GM20000 (cell line): ENCODE results near the gene CD276.

ENCODE experiments used
- DNase-seq: peaks from one replicate; pipeline ENCODE4 v3.0.0; 2012; ENCODE audit warnings: low spot score
- TF ChIP-seq, protein P1 (sequence below): IDR thresholded peaks from 2 replicates; pipeline ENCODE4 v1.5.1; 2012; ENCODE audit warnings: mild to moderate bottlenecking, control low read depth; ENCODE audit errors: extremely low read depth, missing control alignments

Gene CD276

DNA sequence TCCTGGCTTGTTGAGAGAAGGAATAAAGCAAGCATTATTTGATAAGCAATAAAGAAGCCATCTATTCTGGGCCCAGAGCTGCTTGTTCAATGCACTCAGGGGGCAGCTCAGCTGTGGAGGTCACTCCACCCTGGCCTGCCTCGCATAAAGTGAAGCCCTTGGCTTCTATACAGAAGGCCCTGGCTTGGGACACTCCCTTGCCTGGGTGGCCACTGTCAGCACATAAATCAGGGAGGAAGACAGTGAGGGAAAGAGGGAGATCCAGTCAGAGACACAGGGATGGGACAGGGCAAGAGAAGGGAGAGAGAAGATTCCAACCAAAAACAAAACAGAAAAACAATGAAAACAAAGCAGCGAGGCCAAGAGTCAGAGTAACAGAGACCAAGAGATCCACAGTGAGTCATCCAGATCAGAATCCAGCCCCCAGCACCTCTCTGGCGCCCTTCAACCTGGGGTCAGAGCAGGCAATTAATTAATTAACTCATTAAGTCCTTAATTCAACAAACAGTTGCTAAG, 57.2 kb downstream of the CD276 start:
- TF ChIP-seq, protein P1, sequence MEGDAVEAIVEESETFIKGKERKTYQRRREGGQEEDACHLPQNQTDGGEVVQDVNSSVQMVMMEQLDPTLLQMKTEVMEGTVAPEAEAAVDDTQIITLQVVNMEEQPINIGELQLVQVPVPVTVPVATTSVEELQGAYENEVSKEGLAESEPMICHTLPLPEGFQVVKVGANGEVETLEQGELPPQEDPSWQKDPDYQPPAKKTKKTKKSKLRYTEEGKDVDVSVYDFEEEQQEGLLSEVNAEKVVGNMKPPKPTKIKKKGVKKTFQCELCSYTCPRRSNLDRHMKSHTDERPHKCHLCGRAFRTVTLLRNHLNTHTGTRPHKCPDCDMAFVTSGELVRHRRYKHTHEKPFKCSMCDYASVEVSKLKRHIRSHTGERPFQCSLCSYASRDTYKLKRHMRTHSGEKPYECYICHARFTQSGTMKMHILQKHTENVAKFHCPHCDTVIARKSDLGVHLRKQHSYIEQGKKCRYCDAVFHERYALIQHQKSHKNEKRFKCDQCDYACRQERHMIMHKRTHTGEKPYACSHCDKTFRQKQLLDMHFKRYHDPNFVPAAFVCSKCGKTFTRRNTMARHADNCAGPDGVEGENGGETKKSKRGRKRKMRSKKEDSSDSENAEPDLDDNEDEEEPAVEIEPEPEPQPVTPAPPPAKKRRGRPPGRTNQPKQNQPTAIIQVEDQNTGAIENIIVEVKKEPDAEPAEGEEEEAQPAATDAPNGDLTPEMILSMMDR: no peak
- DNase-seq: no peak

DNA sequence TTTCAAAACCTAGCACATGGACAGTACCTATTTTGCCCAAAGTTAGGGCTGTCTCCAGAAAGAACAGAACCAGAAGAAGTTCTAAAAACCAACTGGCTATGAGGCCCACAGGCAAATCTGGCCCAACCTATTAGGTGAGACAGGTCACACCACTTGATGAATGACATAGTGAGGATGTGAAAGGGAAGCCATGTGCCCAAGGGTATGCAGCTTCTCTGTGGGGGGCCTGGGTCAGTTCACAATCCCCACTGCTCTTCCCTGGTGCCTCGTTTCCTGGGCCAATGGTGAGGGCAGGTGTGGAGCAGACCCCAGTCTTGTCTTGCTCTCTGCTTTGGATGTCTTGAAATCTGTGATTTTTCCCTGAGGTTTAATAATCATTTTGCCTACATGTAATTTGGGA, 60.1 kb downstream of the CD276 start:
- DNase-seq: no peak
- TF ChIP-seq, protein P1: no peak

GRCh38 chr15:73745073-73745472, 60.9 kb downstream of the CD276 start:
- no peak for DNase-seq
- TF ChIP-seq, protein P1: no peak

- no peak for DNase-seq
- TF ChIP-seq, protein P1: no peak
These were observed 62.1 kb downstream of the CD276 start for GRCh38 chr15:73746261-73746660.

DNA sequence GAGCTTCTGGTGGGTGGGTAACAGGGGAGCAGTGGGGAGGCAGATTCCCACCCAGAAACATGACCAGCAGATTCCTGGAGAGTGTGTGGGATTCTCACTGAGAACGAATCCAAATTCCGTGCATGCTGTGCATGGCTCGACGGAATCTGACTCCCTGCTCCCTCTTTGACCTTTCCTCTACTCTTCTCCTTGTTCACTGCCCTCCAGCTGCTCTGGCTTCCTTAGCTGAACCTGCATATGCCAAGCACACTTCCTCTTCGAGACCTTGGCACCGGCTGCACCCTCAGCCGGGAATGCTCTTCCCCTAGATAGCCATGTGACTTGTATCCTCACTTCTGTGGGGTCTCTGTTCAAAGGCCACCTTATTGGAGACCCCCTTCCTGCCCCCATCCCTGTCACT, 62.7 kb downstream of the CD276 start:
- TF ChIP-seq, protein P1: no peak
- no peak for DNase-seq

GRCh38 chr15:73747847-73748590, 63.8 kb downstream of the CD276 start:
- DNase-seq: no peak
- TF ChIP-seq, protein P1: no peak

DNA sequence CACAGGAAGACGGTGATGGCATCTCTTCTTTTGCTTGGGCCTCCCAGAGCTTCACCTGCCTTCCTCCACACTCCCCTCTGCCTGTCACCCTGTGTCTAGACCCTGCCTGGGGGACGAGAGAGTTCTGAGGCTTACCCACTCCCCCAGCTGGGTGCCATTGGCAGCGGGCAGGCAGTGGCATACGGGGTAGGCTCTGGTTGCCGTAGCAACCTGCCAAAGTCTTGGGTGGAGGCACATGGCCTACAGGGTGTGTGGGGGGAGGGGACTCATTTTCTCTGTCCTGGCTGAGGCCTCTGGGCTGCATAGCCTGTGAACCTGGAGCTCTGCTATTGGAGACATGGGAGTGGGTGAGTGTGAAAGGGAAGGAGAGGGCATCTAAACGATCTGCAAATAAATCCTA, 64.5 kb downstream of the CD276 start:
- no peak for DNase-seq
- TF ChIP-seq, protein P1: no peak
